SK-N-SH treated with all-trans-retinoic acid at 6 μM for 48 hours (cell line): ENCODE measurements around the gene BIK.

Source experiments
- ATAC-seq: fragments of 200-7000 bp; cut with Tn5 transposase; 3 replicates; pipeline ENCODE4 v1.9.1; 2020; ENCODE audit warnings: mild to moderate bottlenecking, moderate library complexity
- ARNTL ChIP-seq: fragments of 450-650 bp; formaldehyde crosslinking; IDR thresholded peaks from 2 replicates; pipeline ENCODE4 v1.5.0; 2020; ENCODE audit warnings: low read depth, mild to moderate bottlenecking, moderate library complexity, borderline replicate concordance
- BACH2 ChIP-seq: fragments of 250-450 bp; sonication (Bioruptor Pico); IDR thresholded peaks from 2 replicates; pipeline ENCODE4 v1.9.0; 2021; ENCODE audit warnings: mild to moderate bottlenecking, borderline replicate concordance
- CREB5 ChIP-seq: fragments of 250-450 bp; sonication (Bioruptor Pico); IDR thresholded peaks from 2 replicates; pipeline ENCODE4 v1.5.1; 2020; ENCODE audit warnings: low read depth, mild to moderate bottlenecking, moderate library complexity
- CSDC2 ChIP-seq: fragments of 250-450 bp; sonication (Bioruptor Pico); IDR thresholded peaks from 2 replicates; pipeline ENCODE4 v1.5.0; 2020; ENCODE audit warnings: mild to moderate bottlenecking, moderate library complexity
- ESRRG ChIP-seq: fragments of 250-450 bp; sonication (Bioruptor Pico); IDR thresholded peaks from 2 replicates; pipeline ENCODE4 v1.6.1; 2021; ENCODE audit warnings: mild to moderate bottlenecking
- GLIS3 ChIP-seq: fragments of 250-450 bp; sonication (Bioruptor Pico); IDR thresholded peaks from 2 replicates; pipeline ENCODE4 v1.5.0; 2020; ENCODE audit warnings: mild to moderate bottlenecking, moderate library complexity
- ISL1 ChIP-seq: fragments of 250-450 bp; sonication (Bioruptor Pico); IDR thresholded peaks from 2 replicates; pipeline ENCODE4 v2.1.2; 2022; ENCODE audit warnings: mild to moderate bottlenecking, moderate library complexity
- POU6F1 ChIP-seq: fragments of 250-450 bp; sonication (Bioruptor Pico); IDR thresholded peaks from 2 replicates; pipeline ENCODE4 v1.8.0; 2021; ENCODE audit warnings: low read depth, mild to moderate bottlenecking, moderate library complexity, borderline replicate concordance
- PPARA ChIP-seq: fragments of 250-450 bp; sonication (Bioruptor Pico); IDR thresholded peaks from 2 replicates; pipeline ENCODE4 v1.5.0; 2020; ENCODE audit warnings: mild to moderate bottlenecking, borderline replicate concordance
- RARB ChIP-seq: fragments of 250-450 bp; sonication (Bioruptor Pico); IDR thresholded peaks from 2 replicates; pipeline ENCODE4 v1.8.0; 2021; ENCODE audit warnings: mild to moderate bottlenecking, moderate library complexity
- SNAI2 ChIP-seq: fragments of 250-450 bp; sonication (Bioruptor Pico); IDR thresholded peaks from 2 replicates; pipeline ENCODE4 v1.5.0; 2020; ENCODE audit warnings: mild to moderate bottlenecking, moderate library complexity
- TCF4 ChIP-seq: fragments of 250-450 bp; sonication (Bioruptor Pico); IDR thresholded peaks from 2 replicates; pipeline ENCODE4 v1.8.0; 2021; ENCODE audit warnings: mild to moderate bottlenecking, moderate library complexity, borderline replicate concordance
- TOX ChIP-seq: fragments of 250-450 bp; sonication (Bioruptor Pico); IDR thresholded peaks from 2 replicates; pipeline ENCODE4 v1.8.0; 2021; ENCODE audit warnings: mild to moderate bottlenecking, moderate library complexity, borderline replicate concordance
- ZC3H10 ChIP-seq: fragments of 250-450 bp; sonication (Bioruptor Pico); IDR thresholded peaks from 2 replicates; pipeline ENCODE4 v1.5.1; 2021; ENCODE audit warnings: mild to moderate bottlenecking, moderate library complexity
- ZFP3 ChIP-seq: fragments of 250-450 bp; sonication (Bioruptor Pico); IDR thresholded peaks from 2 replicates; pipeline ENCODE4 v1.5.0; 2020; ENCODE audit warnings: mild to moderate bottlenecking, moderate library complexity
- ZFP30 ChIP-seq: fragments of 450-650 bp; formaldehyde crosslinking; IDR thresholded peaks from 2 replicates; pipeline ENCODE4 v1.5.0; 2022; ENCODE audit warnings: mild to moderate bottlenecking, moderate library complexity
- ZNF565 ChIP-seq: fragments of 450-650 bp; formaldehyde crosslinking; conservative IDR thresholded peaks from 2 replicates; pipeline ENCODE4 v1.5.0; 2020; ENCODE audit warnings: low read depth, mild to moderate bottlenecking, moderate library complexity
- ZNF70 ChIP-seq: fragments of 450-650 bp; formaldehyde crosslinking; IDR thresholded peaks from 2 replicates; pipeline ENCODE4 v1.5.0; 2020; ENCODE audit warnings: mild to moderate bottlenecking, moderate library complexity
- ZNF8 ChIP-seq: fragments of 450-650 bp; formaldehyde crosslinking; IDR thresholded peaks from 2 replicates; pipeline ENCODE4 v1.5.0; 2020; ENCODE audit warnings: mild to moderate bottlenecking, moderate library complexity

BIK gene

GRCh38 chr22:43157874-43158546 is 47.5 kb downstream of the BIK start (continued):
- TF ChIP-seq ZNF565 (CRISPR knock-in tag) (no peak), SNAI2 (CRISPR knock-in tag) (no peak)

GRCh38 chr22:43158778-43159483 is 48.4 kb downstream of the BIK start:
- no peak for ATAC-seq
- TF ChIP-seq ISL1 (no peak), ESRRG (CRISPR knock-in tag) (no peak), CREB5 (CRISPR knock-in tag) (no peak), PPARA (CRISPR knock-in tag) (no peak), CSDC2 (no peak), RARB (CRISPR knock-in tag) (no peak), GLIS3 (CRISPR knock-in tag) (no peak), ZNF8 (CRISPR knock-in tag) (no peak), TOX (CRISPR knock-in tag) (no peak), POU6F1 (CRISPR knock-in tag) (no peak), ZNF70 (CRISPR knock-in tag) (no peak), ZFP30 (CRISPR knock-in tag) (no peak), BACH2 (CRISPR knock-in tag) (no peak)

GRCh38 chr22:43159484-43160178 is 49.1 kb downstream of the BIK start:
- ATAC-seq: no peak; the same call in 2 of the 3 replicates
- no peak for TF ChIP-seq ISL1
- TF ChIP-seq ZFP30 (CRISPR knock-in tag): no peak

GRCh38 chr22:43160497-43161126 is 50.1 kb downstream of the BIK start:
- TF ChIP-seq ZFP3 (peak; percentile 80), ZFP30 (CRISPR knock-in tag) (no peak), POU6F1 (CRISPR knock-in tag) (no peak), GLIS3 (CRISPR knock-in tag) (no peak), BACH2 (CRISPR knock-in tag) (no peak)
- ATAC-seq: no peak

GRCh38 chr22:43162412-43163150 is 52.0 kb downstream of the BIK start:
- TF ChIP-seq ZC3H10 (CRISPR knock-in tag): no peak
- no peak for TF ChIP-seq ZNF70 (CRISPR knock-in tag)
- no peak for TF ChIP-seq TCF4
- TF ChIP-seq ARNTL (CRISPR knock-in tag): no peak
- TF ChIP-seq POU6F1 (CRISPR knock-in tag): no peak
- no peak for TF ChIP-seq TOX (CRISPR knock-in tag)
- TF ChIP-seq CSDC2: no peak
- no peak for TF ChIP-seq ZNF565 (CRISPR knock-in tag)
- no peak for ATAC-seq
